ENCODE measurements around the gene RFC1.

DNA sequence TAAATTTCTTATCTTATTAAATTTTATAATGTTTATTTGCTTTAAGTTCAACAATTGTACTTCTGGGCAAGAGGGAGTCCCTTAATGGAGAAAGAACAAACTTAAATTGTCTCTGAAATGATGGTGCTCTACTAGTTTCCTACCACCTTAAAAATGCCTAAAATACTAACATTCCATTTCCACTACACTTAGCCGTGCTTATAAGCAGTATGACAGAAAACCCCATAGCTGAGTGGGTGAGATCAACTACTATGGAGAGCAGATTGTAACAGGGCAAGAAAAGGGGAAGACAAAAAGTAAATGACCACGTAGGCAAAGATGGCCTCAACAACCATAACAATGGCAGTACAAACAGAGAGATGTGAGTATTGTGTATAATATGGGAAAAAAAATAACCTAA lies 35.0 kb downstream of the RFC1 start:
- TF ChIP-seq, protein P1, sequence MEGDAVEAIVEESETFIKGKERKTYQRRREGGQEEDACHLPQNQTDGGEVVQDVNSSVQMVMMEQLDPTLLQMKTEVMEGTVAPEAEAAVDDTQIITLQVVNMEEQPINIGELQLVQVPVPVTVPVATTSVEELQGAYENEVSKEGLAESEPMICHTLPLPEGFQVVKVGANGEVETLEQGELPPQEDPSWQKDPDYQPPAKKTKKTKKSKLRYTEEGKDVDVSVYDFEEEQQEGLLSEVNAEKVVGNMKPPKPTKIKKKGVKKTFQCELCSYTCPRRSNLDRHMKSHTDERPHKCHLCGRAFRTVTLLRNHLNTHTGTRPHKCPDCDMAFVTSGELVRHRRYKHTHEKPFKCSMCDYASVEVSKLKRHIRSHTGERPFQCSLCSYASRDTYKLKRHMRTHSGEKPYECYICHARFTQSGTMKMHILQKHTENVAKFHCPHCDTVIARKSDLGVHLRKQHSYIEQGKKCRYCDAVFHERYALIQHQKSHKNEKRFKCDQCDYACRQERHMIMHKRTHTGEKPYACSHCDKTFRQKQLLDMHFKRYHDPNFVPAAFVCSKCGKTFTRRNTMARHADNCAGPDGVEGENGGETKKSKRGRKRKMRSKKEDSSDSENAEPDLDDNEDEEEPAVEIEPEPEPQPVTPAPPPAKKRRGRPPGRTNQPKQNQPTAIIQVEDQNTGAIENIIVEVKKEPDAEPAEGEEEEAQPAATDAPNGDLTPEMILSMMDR (IDR thresholded peaks at IDR 0.05): no peak
- TF ChIP-seq POLR2A (IDR thresholded peaks at IDR 0.05): no peak
